Measurements from ENCODE around the gene SLC25A34.

Gene SLC25A34

DNA sequence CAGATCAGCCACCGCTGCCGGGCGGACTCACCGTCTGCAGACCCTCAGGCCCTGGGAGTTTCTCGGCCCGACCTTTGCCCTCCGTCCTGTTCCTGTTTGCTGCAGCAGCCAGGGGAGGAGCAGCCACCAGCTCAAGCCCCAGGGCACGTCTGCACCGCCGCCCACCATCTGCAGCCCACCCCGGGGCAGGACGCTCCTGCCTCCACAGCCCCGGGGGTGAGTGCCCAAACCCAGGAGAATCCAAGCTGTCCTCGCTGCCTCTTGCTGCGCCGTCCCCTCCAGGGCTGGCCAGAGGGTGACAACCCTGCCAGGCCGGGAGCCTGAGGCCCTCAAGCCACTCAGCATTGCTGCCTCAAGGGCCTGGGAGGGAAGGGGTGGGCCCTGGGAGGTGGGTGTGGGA lies 1.2 kb upstream of the SLC25A34 start:
- no peaks in the 10 kb centered on the region for H3K9me2 ChIP-seq (replicated peaks; ENCODE audit: control insufficient read depth, low read length)
- H3K36me3 ChIP-seq (ENCODE audit: control insufficient read depth, low read length), result peaks cover 18% of the 10 kb centered on the region; the same call in 1 of the 2 replicates
- no peaks in the 10 kb centered on the region for H3K4me1 ChIP-seq (ENCODE audit: control insufficient read depth, low read length)
- no peak for TF ChIP-seq EZH2phosphoT487 (IDR thresholded peaks at IDR 0.05; ENCODE audit: borderline replicate concordance, low read length)
- TF ChIP-seq, protein P1, sequence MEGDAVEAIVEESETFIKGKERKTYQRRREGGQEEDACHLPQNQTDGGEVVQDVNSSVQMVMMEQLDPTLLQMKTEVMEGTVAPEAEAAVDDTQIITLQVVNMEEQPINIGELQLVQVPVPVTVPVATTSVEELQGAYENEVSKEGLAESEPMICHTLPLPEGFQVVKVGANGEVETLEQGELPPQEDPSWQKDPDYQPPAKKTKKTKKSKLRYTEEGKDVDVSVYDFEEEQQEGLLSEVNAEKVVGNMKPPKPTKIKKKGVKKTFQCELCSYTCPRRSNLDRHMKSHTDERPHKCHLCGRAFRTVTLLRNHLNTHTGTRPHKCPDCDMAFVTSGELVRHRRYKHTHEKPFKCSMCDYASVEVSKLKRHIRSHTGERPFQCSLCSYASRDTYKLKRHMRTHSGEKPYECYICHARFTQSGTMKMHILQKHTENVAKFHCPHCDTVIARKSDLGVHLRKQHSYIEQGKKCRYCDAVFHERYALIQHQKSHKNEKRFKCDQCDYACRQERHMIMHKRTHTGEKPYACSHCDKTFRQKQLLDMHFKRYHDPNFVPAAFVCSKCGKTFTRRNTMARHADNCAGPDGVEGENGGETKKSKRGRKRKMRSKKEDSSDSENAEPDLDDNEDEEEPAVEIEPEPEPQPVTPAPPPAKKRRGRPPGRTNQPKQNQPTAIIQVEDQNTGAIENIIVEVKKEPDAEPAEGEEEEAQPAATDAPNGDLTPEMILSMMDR (IDR thresholded peaks at IDR 0.05; ENCODE audit: low read depth, low read length, poor library complexity, severe bottlenecking), result no peak
- H4K20me1 ChIP-seq (ENCODE audit: control insufficient read depth, insufficient read depth, low read depth, low read length), result no peaks in the 10 kb centered on the region
- no peaks in the 10 kb centered on the region for H3K9me3 ChIP-seq (ENCODE audit: control insufficient read depth, insufficient read depth, low read length)
- H3K4me3 ChIP-seq (ENCODE audit: low read length), result no peak overlapping the region
- H3K4me2 ChIP-seq (ENCODE audit: low read length), result no peak overlapping the region
- no peak overlapping the region for H3K27ac ChIP-seq (ENCODE audit: low read depth, low read length)
- no peaks in the 10 kb centered on the region for H3F3A ChIP-seq (ENCODE audit: control insufficient read depth, insufficient read depth)
- no peaks in the 10 kb centered on the region for H3K79me2 ChIP-seq (ENCODE audit: control insufficient read depth, low read length)
- no peaks in the 10 kb centered on the region for H3K27me3 ChIP-seq (ENCODE audit: control insufficient read depth, low read length)

DNA sequence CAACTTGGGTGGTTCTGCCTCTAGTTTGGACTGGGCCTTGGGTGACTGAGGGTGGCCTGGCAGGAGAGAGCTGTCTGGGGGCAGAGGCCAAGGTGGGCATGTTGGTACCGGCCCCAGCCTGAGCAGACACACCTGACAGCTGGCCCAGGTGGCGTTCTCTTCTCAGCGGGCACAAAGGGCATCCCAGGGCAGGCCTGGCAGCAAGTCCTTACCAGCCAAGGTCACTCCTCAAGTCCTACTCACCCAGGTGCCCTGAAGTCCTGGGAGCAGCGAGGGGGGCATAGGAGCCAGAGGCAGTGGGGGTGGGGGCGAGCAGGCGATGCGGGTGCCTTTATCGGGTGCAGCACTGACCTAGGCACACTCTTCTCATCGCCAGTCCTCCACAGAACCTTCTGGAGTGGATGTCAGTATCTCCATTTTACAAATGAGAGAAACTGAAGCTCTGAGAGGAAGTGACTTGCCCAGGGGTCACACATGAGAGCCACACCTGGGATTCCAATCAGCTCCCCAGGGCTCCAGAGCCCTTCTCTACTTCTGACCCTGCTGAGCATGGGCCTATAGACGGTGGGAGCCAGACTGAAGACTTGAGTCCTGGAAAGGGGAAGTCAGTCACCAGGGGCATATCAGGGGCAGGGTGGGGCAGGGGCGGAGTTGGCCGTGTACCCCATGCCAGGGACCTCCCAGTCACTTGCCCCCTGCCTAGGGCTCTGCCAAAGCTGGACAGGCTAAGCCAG lies 587 bp upstream of the SLC25A34 start:
- H3K4me3 ChIP-seq (ENCODE audit: low read length), result no peak overlapping the region
- H3K36me3 ChIP-seq (ENCODE audit: control insufficient read depth, low read length), result peaks cover 18% of the 10 kb centered on the region; the same call in 1 of the 2 replicates
- H3K4me1 ChIP-seq (ENCODE audit: control insufficient read depth, low read length), result no peaks in the 10 kb centered on the region
- no peaks in the 10 kb centered on the region for H3K79me2 ChIP-seq (ENCODE audit: control insufficient read depth, low read length)
- H3K27ac ChIP-seq (ENCODE audit: low read depth, low read length), result no peak overlapping the region
- no peaks in the 10 kb centered on the region for H3K9me2 ChIP-seq (replicated peaks; ENCODE audit: control insufficient read depth, low read length)
- no peaks in the 10 kb centered on the region for H3K27me3 ChIP-seq (ENCODE audit: control insufficient read depth, low read length)
- H4K20me1 ChIP-seq (ENCODE audit: control insufficient read depth, insufficient read depth, low read depth, low read length), result no peaks in the 10 kb centered on the region
- H3K4me2 ChIP-seq (ENCODE audit: low read length), result no peak overlapping the region
- TF ChIP-seq, protein P1 (IDR thresholded peaks at IDR 0.05; ENCODE audit: low read depth, low read length, poor library complexity, severe bottlenecking), result no peak
- TF ChIP-seq EZH2phosphoT487 (IDR thresholded peaks at IDR 0.05; ENCODE audit: borderline replicate concordance, low read length), result no peak
- no peaks in the 10 kb centered on the region for H3K9me3 ChIP-seq (ENCODE audit: control insufficient read depth, insufficient read depth, low read length)
- no peaks in the 10 kb centered on the region for H3F3A ChIP-seq (ENCODE audit: control insufficient read depth, insufficient read depth)

DNA sequence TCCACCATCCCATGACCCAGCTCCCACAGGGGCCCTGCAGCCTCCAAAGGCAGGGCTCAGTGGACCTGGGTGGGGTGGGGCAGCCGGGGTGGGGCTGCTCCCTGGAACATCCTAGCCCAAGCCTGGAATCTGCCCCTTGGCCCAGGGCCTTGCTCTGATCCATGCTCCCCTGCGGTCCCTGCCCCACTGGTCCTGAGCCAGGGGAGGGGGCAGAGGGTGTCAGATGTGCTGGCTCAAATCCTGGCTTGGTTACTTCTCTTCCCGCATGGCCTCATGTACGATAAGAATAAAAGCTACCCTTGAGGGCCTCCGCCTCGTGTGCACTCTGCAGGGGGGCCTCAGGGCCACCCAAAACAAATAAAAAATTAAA lies 819 bp downstream of the SLC25A34 start:
- Histone ChIP-seq H3K4me3 (ENCODE audit: low read length) (no peak overlapping the region), H3K4me1 (ENCODE audit: control insufficient read depth, low read length) (no peaks in the 10 kb centered on the region), H3K79me2 (ENCODE audit: control insufficient read depth, low read length) (no peaks in the 10 kb centered on the region), H3K27ac (ENCODE audit: low read depth, low read length) (no peak overlapping the region), H3K4me2 (ENCODE audit: low read length) (no peak overlapping the region), H4K20me1 (ENCODE audit: control insufficient read depth, insufficient read depth, low read depth, low read length) (no peaks in the 10 kb centered on the region), H3K9me3 (ENCODE audit: control insufficient read depth, insufficient read depth, low read length) (no peaks in the 10 kb centered on the region), H3K9me2 (replicated peaks; ENCODE audit: control insufficient read depth, low read length) (no peaks in the 10 kb centered on the region), H3K36me3 (ENCODE audit: control insufficient read depth, low read length) (peaks cover 15% of the 10 kb centered on the region; the same call in 1 of the 2 replicates), H3F3A (ENCODE audit: control insufficient read depth, insufficient read depth) (no peaks in the 10 kb centered on the region), H3K27me3 (ENCODE audit: control insufficient read depth, low read length) (no peaks in the 10 kb centered on the region)
- TF ChIP-seq, protein P1 (IDR thresholded peaks at IDR 0.05; ENCODE audit: low read depth, low read length, poor library complexity, severe bottlenecking), result no peak
- TF ChIP-seq EZH2phosphoT487 (IDR thresholded peaks at IDR 0.05; ENCODE audit: borderline replicate concordance, low read length), result no peak

Data from DOHH2 (cell line).